B cell (primary cell): ENCODE results near the gene KCNT1.

Source experiments
- CTCF ChIP-seq: fragments of 200-600 bp; IDR thresholded peaks from one replicate; pipeline ENCODE4 v1.8.0; 2022; ENCODE audit warnings: antibody characterized with exemption, mild to moderate bottlenecking
- EZH2 ChIP-seq: IDR thresholded peaks from 2 replicates; pipeline ENCODE4 v1.6.1; 2012; ENCODE audit warnings: borderline replicate concordance, low read depth, mild to moderate bottlenecking, moderate library complexity, low read length; ENCODE audit not compliant: insufficient read depth, poor library complexity, severe bottlenecking

DNA sequence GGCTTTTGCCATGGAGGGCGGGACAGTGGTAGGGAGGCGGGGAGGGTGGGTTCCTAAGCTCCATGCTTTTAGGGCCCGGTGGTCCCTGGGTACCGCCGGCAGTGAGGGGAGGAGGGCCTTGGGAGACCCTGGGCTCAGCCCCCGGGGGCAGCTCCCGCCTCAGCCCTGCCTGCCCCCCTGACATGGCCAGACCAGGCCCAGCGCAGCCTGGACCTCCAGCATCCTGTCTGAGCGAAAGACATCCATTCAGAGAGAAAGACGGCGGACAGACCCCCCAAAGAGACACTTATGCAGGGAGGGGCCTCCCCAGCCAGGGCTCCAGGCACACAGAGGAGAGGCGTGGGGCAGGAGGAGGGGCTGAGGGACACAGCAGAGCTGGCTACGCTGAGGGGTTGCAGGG lies 45.3 kb downstream of the KCNT1 start:
- no peak for TF ChIP-seq CTCF
- TF ChIP-seq EZH2, result no peak
